COLO668 (cell line): Measurements from ENCODE around the gene ZNF598.
A peak's percentile ranks its signal among the peaks of the same experiment; 100 is the strongest.

Experiments used
- DNase-seq: peaks from one replicate; lab custom pipeline; 2025; ENCODE audit not compliant: unreplicated experiment; lab: John Stamatoyannopoulos, UW

The ZNF598 gene

DNA sequence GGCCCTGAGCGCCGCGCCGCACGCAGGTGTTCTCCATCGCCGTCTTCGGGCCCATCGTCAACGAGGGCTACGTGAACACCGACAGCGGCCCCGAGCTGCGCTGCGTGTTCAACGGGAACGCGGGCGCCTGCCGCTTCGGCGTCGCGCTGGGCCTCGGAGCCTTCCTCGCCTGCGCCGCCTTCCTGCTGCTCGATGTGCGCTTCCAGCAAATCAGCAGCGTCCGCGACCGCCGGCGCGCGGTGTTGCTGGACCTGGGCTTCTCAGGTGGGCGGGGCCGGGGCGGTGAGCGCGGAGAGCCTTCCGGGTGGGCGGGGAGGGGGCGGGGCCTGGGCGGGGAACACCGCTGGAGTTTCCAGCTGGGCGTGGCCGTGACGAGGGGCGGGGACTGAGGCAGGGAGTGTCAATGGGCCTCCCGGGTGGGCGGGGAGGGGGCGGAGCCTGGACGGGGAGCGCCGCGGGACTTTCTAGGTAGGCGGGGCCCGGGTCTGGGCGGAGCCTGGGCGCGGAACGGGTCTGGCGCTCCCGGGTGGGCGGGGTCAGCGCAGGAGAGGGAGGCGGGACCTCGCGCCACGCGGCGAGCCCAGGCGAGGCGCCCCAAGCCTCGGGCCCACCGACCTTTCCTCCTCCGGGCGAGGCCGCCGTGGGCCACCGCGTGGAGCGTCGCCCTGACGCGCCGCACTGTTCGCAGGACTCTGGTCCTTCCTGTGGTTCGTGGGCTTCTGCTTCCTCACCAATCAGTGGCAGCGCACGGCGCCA is 17.5 kb downstream of the ZNF598 start:
- peak; percentile 91 for DNase-seq

DNA sequence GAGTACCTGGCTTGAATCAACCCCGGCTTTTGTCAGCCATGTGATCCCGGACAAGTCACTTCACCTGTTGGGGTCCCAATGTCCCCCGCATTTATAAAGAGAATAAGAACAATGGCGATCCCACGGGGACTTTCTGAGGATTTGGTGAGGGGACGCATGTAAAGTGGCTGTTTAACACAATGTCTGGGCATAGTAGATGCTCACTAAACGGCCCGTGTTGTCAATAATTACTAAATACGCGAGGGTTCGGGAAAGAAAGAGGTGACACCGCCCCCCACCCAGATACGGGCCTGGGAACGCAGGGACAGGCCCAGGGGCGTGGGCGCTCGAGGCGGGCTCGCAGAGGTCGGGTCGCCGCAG is 18.1 kb downstream of the ZNF598 start:
- no peak for DNase-seq

DNA sequence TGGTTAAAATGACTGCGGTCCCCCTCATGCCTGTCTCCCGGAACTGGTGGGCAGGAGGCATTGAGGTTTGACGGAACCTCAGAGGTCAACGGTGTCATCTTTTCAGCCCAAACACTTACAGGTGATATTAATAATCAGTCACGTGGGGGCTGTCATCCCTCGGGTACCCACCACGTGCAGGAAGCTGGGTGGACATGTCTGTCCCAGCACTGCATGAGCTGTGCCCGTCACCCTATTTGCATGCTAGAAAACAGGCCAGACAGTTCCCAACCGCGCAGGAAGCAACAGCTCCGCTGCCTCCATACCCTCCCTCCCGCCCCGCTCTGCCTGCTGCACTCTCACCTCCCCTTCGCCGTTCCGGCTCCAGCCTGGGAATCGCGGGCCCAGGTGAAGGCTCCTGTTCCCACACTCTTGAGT is 18.5 kb downstream of the ZNF598 start:
- peak; percentile 13 for DNase-seq

DNA sequence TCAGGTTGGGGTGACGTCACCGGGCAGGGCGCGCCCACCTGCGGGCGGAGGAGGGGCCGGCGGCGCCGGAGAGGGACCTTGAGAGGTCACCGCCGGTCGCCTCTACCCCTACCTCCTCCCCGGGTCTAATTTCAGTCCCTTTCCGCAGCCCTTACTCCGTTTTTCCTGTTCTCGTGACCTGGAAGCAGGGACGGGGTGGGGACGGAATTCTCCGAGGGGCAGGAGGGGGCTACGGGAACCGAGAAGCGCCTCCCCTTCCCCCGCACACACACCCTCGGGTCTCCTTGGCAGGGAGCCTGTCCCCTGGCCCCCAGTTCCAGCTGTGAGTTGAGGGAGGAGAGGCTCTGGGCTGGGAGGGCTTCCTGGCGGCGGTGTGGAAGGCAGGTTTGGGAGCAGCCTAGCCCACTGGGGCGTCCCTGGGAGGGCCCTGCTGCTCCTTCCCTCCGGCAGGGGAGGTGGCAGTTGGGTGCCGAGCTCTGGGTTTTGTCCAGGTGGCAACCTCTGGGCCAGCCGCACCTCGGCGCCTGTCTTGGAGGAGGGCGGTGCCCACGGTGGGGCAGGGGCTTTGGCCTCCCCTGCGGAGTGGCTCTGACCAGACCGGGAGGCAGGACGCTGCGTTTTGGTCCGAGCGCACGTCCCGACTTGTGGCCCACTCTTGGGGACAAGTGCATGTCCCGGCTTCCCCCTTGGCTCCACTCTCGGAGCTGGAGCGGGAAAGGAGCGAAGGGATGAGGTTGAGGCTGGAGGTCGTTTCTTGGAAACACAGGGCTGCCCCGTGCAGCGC is 19.1 kb downstream of the ZNF598 start:
- DNase-seq, result peak; percentile 79

DNA sequence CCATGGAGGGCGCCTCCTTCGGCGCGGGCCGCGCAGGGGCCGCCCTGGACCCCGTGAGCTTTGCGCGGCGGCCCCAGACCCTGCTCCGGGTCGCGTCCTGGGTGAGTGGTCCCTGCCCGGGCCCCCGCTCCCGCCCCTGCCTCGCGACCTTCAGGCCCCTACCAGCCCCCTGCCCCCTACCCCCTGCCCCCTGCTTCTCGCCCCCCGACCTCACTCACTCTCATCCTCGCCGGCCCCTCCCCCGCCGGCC is 19.6 kb downstream of the ZNF598 start:
- DNase-seq, result no peak

DNA sequence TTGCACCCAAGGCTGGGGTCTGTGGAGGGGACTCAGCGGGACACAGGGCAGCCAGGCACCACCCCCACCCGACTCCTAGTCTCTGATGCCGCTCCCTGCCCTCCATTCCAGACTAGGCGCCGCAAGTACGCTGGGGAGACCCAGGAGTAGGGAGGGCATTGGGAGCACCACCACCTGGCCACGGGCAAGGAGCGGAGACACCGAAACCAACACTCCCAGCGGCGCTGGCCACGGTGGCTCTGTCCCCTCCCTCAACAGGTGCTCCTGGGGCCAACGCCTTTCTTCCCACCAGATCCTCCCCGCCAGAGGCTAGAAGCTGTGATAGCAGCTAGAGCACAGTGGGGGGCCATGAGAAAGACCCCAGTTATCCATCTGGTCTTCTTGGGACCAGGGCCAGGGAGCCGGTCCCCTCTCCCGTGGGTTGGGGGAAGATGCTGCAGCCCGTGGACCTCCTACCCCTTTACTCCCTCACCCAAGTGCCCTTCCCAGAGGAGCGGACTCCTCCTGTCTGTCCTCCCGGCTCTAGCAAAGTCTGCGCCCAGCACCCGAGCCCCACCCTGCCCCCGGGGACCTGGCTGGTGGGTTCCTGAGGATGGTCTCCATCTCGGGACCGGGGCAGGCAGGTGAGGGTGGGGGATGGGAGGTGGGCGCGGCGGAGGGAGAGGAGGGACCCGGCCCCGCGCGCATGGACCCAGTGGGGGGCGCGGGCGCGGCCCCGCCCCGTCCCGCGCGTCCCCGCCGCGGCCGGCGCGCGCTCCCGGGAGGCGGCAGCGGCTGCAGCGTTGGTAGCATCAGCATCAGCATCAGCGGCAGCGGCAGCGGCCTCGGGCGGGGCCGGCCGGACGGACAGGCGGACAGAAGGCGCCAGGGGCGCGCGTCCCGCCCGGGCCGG is 20.2 kb downstream of the ZNF598 start, which contains the start of gene SYNGR3:
TSS of gene SYNGR3 (plus strand) at position 762 of the 892 bp plus-strand sequence. CDS start 133 bp downstream, outside the sequence.
- peak; percentile 65 for DNase-seq

DNA sequence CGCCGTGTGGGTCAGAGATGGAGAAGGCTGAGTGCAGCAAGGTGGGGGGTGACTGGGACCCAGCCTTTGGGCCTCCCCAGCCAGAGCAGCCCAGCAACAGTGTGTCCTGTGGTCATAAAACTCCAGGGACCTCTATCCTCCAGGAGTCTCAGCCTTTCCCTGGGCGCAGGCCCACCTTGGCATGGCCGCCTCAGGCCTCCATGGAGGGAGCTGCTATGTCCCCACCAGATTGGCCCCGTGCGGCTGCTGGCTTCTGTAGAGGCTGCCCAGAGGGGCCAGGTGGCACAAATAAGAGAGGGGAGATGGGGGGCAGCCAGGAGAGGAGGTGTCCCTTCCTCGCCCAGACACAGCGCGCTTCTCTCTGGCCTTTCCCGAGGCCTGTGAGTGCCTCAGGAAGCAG is 22.4 kb downstream of the ZNF598 start:
- DNase-seq, result no peak

DNA sequence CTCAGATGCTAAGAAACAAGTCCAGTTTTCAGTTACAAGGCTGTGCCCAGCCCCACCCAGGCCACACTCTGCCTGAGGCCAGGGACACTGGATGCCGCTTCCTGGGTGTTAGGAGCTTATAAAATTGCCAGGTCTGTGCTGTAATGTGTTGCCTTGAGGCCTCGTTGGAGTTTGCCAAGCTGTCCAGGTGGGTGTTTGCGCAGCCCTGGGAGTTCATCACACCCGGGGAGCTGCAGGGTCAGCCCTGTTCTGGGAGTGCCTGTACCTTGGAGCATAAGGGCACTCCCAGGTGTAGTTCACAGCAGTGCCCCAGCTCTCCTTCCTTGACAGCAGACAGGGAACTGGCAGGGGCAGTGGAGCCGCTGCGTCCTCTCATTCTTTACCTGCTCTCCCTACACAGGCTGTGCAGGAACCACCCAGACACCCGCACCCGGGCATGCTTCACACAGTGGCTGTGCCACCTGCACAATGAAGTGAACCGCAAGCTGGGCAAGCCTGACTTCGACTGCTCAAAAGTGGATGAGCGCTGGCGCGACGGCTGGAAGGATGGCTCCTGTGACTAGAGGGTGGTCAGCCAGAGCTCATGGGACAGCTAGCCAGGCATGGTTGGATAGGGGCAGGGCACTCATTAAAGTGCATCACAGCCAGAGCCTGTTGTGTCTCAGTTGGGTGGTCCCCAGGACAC is 24.0 kb downstream of the ZNF598 start:
- DNase-seq, result no peak

DNA sequence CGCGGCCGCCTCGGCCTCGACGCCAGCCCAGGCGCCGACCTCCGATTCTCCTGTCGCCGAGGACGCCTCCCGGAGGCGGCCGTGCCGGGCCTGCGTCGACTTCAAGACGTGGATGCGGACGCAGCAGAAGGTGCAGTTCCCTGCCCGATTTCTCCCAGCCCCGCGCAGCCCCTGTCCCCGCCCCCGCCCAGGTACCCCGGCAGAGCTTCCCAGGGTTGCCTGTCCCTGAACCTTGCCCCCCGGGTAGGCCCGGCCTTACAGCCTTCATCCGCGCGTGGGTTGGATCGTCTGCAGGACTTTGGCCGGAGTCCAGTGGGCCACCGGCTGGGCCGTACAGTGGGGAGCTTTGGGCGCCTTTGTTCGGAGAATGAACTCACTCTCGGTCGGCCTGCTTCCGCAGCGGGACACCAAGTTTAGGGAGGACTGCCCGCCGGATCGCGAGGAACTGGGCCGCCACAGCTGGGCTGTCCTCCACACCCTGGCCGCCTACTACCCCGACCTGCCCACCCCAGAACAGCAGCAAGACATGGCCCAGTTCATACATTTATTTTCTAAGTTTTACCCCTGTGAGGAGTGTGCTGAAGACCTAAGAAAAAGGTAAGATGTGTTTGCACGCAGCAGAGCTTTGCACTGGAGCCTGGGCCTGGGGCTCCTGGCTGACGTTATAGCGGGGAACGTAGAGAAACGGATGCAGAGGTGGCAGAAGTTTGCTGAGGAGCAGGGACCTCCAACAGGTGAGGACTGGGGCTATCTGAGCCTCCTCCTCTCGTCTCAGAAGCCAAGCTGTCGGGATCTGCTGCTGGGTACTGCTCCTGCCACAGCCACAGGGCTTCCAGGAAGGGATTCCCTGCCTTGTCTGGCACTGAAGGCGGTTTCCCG is 25.0 kb downstream of the ZNF598 start:
- DNase-seq, result no peak

DNA sequence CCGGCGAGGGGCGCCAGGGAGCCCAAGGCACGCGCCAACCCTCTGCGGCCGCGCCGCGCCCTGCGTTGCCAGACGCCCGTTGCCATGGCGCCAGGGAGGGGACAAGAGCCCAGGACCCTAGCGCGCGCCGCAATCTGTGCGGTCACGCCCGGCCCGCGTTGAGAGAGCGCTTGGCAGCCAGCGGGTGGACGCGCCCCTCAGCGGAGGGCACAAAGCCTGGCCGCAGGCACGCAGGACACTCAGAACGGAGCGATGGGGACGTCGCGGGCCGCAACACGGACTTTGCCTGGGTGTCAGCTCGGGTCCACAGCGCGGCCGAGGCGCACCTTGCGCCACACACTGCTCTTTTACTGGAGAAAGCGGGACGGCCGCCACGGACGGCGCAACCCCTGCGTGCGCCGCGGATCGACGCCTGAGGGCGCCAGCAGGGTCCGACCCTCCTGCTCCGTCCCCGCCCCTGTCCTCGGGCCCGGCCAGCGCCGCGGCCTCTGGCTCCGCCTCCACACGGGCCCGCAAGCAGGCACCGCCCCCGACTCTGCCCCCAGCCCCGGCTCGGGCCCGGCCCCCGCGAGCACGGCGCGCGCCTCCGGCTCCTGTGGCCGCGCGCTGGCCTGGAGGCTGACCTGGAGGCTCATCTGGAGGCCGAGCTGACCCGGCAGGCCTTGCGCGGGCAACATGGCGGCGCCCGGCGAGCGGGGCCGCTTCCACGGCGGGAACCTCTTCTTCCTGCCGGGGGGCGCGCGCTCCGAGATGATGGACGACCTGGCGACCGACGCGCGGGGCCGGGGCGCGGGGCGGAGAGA is 25.9 kb downstream of the ZNF598 start, which contains the start of gene GFER:
TSS of gene GFER (plus strand) at position 650 of the 803 bp plus-strand sequence. CDS start at position 676, 26 bp downstream.
- peak; percentile 92 for DNase-seq

DNA sequence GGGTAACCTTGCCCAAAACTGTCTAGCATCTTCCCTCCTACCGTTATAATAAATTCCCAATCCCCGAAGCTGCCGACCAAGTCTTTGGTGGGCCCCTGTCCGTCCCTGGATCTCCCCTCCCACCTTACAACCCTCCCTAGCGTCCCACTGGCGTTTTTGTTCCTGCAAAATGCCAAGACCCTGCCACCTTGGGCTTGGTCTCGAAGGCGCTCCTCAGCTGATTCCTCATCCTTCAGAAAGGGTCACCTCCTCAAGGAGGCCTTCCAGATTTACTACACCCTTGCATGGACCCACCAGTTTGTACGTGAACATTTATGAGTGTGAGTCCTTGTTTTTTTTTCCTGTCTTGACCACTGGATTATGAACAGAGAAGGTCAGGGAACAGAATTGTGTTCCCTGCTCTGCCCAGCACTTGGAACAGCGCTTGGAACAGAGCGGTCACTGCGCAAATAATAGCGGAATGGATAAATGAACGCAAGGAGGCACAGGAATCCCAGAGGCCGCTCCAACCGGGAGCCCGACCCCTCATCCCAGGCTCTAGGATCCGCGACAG is 26.6 kb downstream of the ZNF598 start:
- DNase-seq, result no peak

DNA sequence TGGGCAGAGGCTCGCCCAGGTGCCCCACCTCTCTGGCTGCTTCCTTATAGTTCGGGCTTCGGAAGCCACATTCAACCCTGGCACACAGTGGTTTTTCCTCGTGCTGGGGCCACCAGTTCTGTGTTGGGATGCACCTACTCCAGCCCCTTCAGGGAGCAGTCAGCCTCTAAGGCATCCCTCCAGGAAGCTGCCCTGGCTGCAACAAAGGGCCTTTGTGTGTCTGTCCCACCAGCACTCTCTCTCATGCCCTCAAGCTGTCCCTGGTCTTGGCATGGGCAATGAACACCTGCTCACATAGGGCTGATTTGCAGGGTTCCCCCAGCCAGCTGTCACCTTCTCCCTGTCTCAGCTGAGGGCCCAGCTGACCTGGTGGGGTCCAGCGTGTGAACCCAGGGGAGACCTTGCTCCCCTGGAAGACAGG is 27.6 kb downstream of the ZNF598 start:
- DNase-seq, result peak; percentile 62

DNA sequence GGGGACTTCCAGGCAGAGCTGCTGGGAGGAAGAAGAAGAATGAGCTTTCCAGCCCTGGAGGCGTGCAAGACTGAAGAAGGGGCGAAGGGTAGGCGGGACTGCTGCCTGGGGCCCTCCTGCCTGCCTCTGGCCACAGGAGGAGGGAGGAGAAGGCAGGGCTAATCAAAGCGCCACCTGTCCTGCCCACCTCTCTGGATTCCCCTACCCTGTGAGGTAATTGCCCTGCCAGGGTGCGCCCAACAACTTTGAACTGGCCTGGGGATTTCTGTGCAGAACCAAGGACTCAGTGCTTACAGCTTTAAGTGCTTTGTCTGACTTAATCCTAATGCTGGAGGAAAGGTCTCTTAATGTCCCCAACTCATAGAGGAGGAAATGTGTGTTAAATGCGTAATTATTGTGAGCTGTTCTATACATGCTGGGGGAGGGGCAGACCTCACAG is 28.2 kb downstream of the ZNF598 start, which contains the start of gene NOXO1:
TSS of gene NOXO1 (minus strand) at position 72 of the 439 bp plus-strand sequence. CDS start 290 bp downstream, outside the sequence.
- DNase-seq, result peak; percentile 29

DNA sequence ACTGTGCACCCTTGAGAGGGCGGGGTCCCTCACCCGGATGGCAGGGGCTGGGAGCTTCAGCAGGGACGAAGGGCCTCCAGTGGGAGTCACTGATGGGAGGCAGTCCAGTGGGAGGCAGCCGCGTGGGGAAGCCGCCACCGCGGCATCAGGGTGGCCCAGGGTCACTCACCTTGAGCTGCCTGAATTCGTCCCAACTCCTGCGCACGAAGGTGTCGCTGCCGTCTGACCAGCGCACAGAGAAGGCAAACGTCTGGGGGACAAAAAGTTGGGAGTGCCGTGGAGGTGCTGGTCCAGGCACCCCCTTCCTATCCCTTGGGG is 28.9 kb downstream of the ZNF598 start:
- DNase-seq, result no peak

DNA sequence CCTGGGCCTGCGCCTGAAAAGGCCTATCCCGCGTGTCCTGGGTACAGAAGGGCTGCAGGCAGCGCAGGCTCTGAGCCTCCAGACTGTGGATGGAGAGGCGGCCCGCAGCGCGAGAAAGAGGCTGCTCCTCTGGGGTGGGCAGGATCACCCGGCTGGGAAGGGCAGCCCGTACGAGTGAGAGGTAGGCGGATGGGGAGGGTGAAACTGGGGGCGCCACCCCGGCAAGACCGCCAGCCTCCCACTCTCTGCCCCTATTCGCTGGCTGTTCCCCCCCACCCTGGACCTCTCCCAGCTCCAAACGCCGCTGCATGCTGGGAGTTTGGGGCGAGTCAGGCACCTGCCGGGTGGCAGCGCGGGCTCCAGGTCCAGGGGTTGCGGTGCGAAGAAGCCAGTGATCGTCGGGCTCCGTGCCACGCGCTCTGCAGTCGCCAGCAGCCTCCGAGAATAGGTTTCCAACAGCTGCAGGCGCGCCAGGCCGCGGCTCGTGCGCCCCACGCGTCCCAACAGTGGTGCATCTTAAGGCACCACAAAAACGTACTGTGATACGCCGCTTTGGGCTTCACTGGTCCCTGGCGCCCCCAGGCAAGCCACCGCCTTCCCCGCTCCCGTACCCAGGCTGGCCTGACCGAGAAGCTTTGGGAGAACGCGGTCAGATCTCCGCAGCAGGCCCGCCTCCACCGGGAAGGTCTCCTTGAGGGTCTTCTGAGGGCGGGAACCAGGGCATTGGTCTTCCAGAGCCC is 29.4 kb downstream of the ZNF598 start:
- DNase-seq, result no peak

DNA sequence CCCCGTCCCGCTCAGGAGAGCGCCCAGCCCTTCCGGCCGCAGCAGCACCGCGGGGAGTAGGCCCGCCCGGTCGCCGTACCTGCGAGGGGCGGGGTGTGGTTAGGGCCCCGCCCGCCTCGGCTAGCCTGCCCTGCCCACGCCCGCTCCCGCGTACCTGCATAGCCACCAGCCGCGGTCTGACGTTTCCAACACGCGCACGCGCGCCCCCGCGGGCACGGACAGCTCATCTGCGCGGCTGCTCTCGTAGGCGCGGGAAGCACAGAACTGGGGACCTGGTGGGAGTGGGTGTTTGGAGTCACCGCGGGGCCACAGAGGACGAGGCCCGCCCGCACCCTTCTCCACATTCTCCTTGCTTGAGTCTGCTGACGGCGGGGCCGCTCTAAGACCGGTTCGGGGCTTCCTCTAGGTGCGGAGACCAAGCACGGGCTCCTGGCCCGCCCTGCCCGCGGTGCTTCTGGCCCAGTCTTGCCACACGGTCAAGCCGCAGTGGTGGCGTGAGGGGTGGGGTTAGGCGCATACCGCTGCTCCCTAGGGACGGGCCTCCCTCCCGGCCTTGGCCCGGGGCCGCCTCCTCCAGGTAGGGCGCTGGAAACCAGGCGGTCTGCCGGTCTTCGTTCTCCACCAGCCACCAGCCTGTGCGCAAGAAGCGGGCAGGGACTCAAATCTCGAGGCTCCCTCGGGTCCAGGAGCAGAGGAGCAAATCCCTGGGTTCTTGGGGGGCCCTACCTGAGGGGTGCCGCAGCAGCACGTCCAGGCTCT is 30.2 kb downstream of the ZNF598 start:
- DNase-seq, result no peak

DNA sequence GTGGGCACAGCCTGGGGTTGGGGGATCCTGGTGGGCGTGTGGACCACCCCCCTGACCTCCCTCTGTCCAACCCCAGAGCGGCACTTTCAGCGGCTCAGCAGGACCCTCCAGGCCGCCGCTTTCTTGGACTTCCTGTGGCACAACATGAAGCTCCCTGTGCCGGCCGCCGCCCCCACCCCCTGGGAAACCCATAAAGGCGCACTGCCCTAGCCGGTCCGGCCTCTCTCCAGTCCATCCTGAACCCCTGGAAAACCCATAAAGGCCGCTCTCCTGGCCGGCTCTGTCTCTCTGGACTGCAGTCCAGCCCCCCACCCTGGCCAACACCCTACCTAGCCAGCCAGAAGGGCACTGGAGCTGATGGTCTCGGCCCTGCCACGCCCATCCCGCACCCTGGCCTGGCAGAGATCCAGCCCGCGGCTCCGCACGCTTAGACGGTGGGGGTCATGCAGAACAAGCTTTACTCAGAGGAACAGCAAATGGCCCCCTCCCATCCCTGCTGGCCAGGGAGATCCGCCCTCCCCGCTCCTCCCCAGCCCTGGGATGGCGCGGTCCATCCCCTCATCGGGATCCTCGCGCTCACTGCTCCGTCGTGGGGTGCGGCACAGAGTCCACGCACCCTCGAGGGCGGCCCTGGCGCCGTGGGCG is 31.0 kb downstream of the ZNF598 start:
- no peak for DNase-seq
